Brain microvascular endothelial cell (primary cell): ENCODE results near the gene TRMT2A.

Experiments
- DNase-seq: peaks from one replicate; pipeline ENCODE4 v3.0.0-alpha.2; 2020
- H3K27ac ChIP-seq: fragments of 250-450 bp; sonication (Bioruptor Pico); 2 replicates; pipeline ENCODE4 v1.5.1; 2020; ENCODE audit warnings: mild to moderate bottlenecking, moderate library complexity
- H3K27me3 ChIP-seq: fragments of 250-450 bp; sonication (Bioruptor Pico); replicated peaks from 2 replicates; pipeline ENCODE4 v1.5.1; 2020; ENCODE audit warnings: mild to moderate bottlenecking
- H3K36me3 ChIP-seq: fragments of 250-450 bp; sonication (Bioruptor Pico); replicated peaks from 2 replicates; pipeline ENCODE4 v1.5.1; 2020; ENCODE audit warnings: mild to moderate bottlenecking
- H3K4me3 ChIP-seq: 2 replicates; pipeline ENCODE4 v1.5.1; 2011; ENCODE audit warnings: low read depth, mild to moderate bottlenecking, control low read depth, low read length, moderate library complexity
- in situ Hi-C: cut with HindIII; loops from 2 replicates; pipeline ENCODE4 v1.10.0; 2017; ENCODE audit warnings: low sequenced_read_pairs, low pct_ligation_motif_present
- TF ChIP-seq, protein P1 (sequence below): IDR thresholded peaks from 2 replicates; pipeline ENCODE4 v1.5.1; 2011; ENCODE audit warnings: low read depth, mild to moderate bottlenecking, moderate library complexity, low read length, control low read depth, inconsistent platforms; ENCODE audit errors: missing control alignments

The TRMT2A gene

DNA sequence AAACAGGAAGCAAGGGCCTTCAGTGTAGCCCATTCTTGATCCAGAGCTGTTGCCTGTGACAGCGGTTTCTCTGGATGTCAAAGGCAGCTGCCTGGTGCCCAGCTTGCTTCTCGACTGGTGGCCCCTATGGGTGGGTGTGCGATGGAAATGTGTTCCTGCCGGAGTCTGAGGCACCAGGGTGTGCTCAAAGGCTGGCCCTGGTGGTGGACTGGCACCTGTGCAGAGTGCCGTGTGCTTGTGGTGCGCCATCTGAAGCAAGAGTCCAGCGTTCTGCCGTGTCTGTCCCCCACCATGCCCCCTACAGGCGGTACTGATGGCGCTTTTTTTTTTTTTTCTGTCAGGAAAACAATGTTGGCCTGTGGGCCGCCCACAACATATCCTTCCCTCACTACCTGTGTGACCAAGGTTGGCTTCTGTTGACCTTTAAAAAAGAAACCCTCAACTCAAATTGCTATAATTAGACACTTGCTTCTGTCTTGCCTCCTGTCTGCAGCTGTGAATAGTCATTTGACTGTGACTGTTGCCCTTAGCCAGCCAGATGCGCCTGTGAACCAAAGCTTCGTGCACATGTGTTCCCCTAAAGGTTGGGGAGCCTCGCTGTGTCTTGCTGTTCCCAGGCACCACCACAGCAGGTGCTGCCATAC, 5.9 kb downstream of the TRMT2A start:
- in situ Hi-C loops: no loop called here
- Histone ChIP-seq H3K27me3 (no peaks in the 10 kb centered on the region), H3K36me3 (peaks cover 87% of the 10 kb centered on the region), H3K27ac (no peak overlapping the region), H3K4me3 (no peak overlapping the region)
- TF ChIP-seq, protein P1, sequence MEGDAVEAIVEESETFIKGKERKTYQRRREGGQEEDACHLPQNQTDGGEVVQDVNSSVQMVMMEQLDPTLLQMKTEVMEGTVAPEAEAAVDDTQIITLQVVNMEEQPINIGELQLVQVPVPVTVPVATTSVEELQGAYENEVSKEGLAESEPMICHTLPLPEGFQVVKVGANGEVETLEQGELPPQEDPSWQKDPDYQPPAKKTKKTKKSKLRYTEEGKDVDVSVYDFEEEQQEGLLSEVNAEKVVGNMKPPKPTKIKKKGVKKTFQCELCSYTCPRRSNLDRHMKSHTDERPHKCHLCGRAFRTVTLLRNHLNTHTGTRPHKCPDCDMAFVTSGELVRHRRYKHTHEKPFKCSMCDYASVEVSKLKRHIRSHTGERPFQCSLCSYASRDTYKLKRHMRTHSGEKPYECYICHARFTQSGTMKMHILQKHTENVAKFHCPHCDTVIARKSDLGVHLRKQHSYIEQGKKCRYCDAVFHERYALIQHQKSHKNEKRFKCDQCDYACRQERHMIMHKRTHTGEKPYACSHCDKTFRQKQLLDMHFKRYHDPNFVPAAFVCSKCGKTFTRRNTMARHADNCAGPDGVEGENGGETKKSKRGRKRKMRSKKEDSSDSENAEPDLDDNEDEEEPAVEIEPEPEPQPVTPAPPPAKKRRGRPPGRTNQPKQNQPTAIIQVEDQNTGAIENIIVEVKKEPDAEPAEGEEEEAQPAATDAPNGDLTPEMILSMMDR: peak; percentile 72
- no peak for DNase-seq

DNA sequence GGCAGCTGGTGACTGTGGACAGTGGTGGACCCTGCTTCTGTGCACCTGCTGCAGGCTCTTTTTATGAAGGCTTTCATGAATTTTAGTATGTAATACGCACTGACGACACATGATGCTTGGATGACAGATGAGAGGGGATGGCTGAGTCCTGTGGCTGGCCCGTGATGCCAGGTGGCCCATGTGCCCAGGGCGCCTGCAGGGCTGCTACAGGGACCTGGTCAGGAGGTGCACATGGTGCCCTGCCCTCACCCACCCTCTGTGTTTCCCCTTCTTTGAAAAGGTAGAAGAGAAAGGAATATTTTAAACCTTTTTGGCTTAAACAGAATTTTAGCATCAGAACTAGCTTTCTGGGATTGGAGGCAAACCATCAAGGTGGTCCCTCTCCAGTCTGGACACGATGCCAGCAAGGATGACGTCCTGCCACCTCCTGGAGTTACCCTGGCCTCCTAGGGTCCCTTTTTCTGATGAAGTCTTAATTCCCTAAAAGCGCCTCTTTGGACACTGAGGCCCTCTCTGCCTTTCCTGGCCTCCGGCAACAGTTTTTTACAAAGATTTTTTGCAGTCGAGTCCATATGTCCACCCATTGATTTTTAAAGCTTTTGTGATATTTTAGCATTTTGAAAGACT, 6.6 kb downstream of the TRMT2A start:
- DNase-seq: no peak
- H3K36me3 ChIP-seq: peaks cover 90% of the 10 kb centered on the region
- no peaks in the 10 kb centered on the region for H3K27me3 ChIP-seq
- TF ChIP-seq, protein P1: no peak
- H3K27ac ChIP-seq: no peak overlapping the region
- in situ Hi-C loops: no loop called here
- no peak overlapping the region for H3K4me3 ChIP-seq

DNA sequence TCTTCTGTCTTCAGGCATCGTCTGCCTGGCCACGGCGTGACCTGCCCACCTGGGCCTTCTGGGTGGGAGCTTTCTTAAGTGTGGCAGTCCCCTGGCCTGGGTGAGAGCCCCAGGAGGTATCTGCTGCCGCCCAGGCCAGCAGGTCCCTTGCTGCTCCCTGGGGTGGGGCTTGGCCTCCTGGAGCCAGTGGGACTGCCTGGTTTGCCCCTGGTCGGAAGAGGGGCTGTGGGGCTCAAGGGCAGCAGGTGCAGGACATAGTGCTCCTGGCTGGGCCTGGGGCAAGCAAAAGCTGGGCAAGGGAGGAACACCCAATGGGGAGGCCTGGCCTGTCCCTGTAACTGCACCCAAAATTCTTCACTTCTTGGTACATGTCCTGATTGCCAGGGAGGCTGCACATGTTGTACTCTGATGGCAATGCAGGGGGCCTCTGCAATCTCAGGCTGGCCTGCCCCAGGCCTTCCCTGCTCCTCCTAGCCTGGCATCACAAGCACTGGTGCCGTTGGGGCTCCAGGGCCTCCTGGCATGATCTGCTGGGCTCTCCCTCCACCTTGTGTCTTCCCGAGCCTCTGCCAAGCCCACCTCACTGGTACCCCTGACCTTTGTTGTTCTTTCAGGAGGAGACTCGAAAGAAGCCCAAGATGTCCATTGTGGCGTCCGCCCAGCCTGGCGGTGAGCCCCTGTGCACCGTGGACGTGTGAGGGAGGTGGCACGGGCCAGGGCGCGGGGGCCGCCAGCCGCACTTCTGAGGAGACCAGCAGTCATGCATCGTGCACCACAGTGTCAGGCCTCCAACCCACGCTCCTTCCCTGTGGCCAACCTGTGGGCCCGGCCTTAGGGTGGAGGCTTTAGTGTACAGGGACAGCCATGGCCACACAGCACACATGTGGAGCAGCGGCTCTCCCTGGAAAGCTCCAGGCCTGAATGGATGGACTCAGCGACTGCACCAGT, 7.3 kb downstream of the TRMT2A start:
- in situ Hi-C loops: no loop called here
- Histone ChIP-seq H3K36me3 (peaks cover 90% of the 10 kb centered on the region), H3K4me3 (no peak overlapping the region), H3K27me3 (no peaks in the 10 kb centered on the region), H3K27ac (no peak overlapping the region)
- no peak for DNase-seq
- TF ChIP-seq, protein P1: no peak

DNA sequence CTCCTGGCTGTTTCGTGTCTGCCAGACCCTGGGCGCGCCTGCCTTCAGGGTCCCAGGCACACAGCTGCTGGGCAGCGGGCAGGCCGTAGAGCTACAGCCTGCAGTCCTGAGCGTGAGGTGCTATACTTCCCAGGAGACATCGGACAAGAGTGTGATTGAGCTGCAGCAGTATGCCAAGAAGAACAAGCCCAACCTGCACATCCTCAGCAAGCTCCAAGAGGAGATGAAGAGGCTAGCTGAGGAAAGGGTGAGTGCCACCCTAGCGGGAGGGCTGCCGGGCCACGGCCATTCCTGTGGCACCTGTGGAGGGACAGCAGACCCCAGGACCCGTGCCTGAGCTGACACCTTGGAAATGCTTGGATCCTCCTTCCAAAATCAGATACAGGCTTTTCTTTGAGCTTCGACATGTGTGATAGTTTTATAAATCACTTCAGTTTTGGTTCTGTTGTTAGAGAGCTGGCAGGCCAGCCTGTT, 8.2 kb downstream of the TRMT2A start:
- Histone ChIP-seq H3K36me3 (peaks cover 85% of the 10 kb centered on the region), H3K27ac (no peak overlapping the region), H3K27me3 (no peaks in the 10 kb centered on the region), H3K4me3 (no peak overlapping the region)
- in situ Hi-C loops: no loop called here
- no peak for DNase-seq
- TF ChIP-seq, protein P1: no peak

DNA sequence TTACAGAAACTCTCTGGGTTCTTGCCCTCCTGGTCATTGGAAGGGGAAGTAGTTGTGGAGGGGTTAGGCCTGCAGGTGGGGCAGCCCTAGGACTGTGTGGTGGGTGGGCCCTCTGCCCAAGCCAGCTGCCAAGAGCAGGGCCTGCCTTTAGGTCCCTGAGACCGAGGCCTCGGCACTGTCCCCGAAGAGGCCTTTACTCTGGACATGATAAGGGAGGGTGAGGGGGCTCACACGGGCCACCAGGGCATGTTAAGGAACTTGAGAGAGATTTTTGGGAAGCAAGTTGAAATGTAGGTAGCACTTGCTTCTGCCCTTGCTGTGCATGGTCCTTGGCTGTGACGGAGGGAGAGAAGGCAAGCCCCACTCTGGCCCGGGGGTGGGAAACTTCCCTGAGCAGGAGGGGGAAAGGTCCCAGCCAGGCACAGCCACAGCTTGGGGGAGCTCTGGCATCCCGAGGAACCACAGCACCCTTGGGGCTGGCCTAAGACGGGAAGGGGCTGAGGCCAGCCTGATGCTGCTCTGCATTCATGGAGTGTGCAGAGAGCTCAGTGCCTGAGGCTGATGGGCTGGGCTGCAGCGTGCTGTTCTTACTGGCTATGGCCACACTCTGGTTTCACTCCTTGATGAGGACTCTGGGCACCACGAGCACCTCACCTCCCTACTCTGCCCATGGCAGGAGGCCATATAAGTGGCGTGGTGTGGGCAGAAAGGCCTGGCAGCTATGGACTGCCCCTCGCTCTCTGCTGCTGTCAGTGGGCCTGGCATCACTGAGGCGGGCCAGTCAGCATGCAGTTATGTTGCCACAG, 8.9 kb downstream of the TRMT2A start:
- Histone ChIP-seq H3K36me3 (peaks cover 81% of the 10 kb centered on the region), H3K27ac (no peak overlapping the region), H3K4me3 (no peak overlapping the region), H3K27me3 (no peaks in the 10 kb centered on the region)
- in situ Hi-C loops: no loop called here
- TF ChIP-seq, protein P1: no peak
- DNase-seq: no peak
